Measurements from ENCODE around the gene VAMP5.
A peak's percentile ranks its signal among the peaks of the same experiment; 100 is the strongest.
"Not testable (repeated sequence)": the region's sequence is repeated elsewhere in the genome, so short reads cannot be mapped to it uniquely, and the experiment has no call there.

VAMP5 gene

DNA sequence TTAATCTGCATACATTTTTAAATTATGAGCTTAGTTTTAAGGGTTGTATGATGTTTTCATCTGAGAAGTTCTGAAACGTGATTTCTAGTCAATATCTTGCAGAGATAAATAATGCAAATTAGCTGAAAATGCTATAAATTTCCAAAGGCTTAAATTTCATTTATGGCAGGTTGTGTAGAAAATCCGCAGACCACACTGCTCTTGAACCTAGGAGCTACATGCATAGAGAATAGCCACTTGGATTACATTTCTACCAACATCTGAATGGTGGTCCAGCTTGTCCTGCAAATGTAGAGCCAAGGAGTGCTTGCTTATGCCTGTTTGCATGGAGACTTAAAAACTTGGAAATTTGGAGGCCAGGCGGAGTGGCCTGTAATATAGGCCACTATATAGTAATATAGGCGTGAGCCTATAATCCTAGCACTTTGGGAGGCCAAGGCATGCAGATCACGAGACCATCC lies 38.4 kb upstream of the VAMP5 start:
- no peak overlapping the region for H3K27ac Mint-ChIP-seq
- H3K4me1 Mint-ChIP-seq (ENCODE audit: low read depth), result peaks cover 33% of the 10 kb centered on the region
- H3K27me3 Mint-ChIP-seq, result no peaks in the 10 kb centered on the region
- H3K4me3 Mint-ChIP-seq, result no peak overlapping the region
- peaks cover 54% of the 10 kb centered on the region for H3K36me3 Mint-ChIP-seq (ENCODE audit: low read depth)
- H3K9me3 Mint-ChIP-seq, result no peaks in the 10 kb centered on the region

DNA sequence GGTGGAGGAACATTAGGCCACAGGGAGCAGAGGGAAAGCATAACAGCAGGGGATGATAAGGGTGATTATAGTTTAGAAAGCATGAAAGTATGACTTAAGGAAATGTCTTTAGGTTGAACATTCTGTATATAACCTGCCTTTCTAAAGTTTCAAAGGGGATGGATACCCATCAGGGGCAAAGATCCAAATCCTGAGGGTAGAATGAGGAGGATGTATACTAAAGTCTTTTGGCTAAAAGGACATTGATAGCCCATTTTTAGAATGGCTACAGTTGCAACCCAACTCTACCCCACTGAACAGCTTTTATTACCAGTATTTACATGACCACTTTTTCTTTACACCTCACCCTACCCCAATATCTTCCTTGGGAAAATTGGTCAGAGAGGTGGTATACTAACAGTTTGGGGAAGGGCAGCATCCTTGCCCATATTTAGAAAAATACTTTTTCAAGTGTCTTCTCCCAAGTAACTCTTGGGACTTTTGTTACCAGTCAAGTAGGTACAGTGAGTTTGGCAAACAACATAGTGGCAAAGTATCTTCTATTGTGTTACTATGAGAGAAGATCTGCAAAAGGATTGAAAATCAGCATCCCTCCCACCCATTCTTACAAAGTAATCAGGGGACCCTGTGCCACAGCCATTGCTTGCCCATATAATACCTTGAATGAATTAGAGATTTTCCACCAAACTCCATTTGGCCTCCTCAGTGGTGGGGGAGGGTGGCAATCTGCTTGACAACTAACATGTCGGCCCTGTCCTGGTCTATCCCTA lies 37.0 kb upstream of the VAMP5 start:
- peaks cover 18% of the 10 kb centered on the region for H3K4me1 Mint-ChIP-seq (ENCODE audit: low read depth)
- no peak overlapping the region for H3K4me3 Mint-ChIP-seq
- no peaks in the 10 kb centered on the region for H3K27me3 Mint-ChIP-seq
- peaks cover 47% of the 10 kb centered on the region for H3K36me3 Mint-ChIP-seq (ENCODE audit: low read depth)
- H3K9me3 Mint-ChIP-seq, result no peaks in the 10 kb centered on the region
- H3K27ac Mint-ChIP-seq, result peak overlapping the region; percentile 69

DNA sequence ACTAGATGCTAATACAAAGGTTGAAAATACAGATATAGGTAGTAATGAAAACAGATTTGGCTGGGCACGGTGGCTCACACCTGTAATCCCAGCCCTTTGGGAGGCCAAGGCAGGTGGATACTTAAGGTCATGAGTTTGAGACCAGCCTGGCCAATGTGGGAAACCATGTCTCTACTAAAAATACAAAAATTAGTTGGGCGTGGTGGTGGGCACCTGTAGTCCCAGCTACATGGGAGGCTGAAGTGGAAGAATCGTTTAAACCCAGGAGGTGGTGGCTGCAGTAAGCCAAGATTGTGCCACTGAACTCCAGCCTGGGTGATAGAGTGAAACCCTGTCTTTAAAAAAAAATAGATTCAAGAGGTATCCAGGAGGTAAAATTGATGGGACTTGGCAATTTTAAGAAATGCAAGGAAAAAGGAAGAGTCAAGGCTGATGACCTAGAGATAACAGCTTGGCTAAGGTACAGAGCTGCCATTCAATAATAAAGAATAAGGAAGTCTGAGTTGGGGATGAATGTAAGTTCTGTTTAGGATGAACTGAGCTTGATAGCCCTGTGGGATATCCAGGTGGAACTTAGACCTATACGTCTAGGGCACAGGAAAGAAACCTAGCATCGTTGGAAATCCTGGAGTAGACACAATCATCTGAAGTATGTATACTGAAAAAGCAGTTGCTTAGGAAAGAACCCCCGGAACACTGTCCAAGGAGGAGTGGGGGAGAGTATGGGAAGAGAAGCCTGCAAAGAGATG lies 36.2 kb upstream of the VAMP5 start:
- Mint-ChIP-seq H3K36me3 (ENCODE audit: low read depth) (peaks cover 40% of the 10 kb centered on the region), H3K4me1 (ENCODE audit: low read depth) (peaks cover 11% of the 10 kb centered on the region)

DNA sequence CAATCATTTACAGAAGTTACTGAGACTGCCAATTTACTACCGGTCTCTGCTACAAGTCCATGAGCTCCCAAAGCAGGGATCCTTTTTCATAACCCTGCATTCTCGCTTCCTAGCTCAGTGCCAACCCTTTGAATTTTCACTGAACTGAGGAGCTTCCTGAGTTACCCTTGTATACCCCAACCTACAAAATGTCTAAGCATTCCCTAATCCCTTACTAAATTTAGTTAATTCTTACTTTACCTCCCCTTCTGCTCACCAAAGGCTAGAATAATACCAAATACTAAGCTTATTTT lies 35.7 kb upstream of the VAMP5 start:
- no peaks in the 10 kb centered on the region for H3K9me3 Mint-ChIP-seq

More for the DNA sequence above, 36.2 kb upstream of the VAMP5 start:
- H3K27ac Mint-ChIP-seq, result no peak overlapping the region
- H3K4me3 Mint-ChIP-seq, result no peak overlapping the region
- no peaks in the 10 kb centered on the region for H3K9me3 Mint-ChIP-seq
- H3K27me3 Mint-ChIP-seq, result no peaks in the 10 kb centered on the region

DNA sequence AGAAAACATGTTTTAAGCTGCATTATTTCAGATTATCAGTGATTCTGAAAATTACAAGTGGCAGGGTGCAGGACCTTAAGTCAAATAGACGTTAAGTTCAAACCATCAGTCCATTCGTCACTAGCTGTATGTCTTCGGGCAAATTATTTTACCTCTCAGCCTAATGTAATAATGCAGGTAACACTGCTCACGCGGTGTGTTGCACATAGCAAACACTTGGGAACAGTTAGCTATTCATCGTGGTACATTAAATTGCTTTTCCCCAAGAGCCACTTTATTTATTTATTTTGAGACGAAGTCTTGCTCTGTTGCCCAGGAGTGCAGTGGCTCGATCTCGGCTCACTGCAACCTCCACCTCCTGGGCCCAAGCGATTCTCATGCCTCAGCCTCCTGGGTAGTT lies 35.1 kb upstream of the VAMP5 start:
- Mint-ChIP-seq H3K4me3 (no peak overlapping the region), H3K36me3 (ENCODE audit: low read depth) (peaks cover 33% of the 10 kb centered on the region), H3K27me3 (no peaks in the 10 kb centered on the region), H3K9me3 (no peaks in the 10 kb centered on the region), H3K4me1 (ENCODE audit: low read depth) (peaks cover 4% of the 10 kb centered on the region), H3K27ac (no peak overlapping the region)

More for the DNA sequence above, 35.7 kb upstream of the VAMP5 start:
- no peak overlapping the region for H3K4me3 Mint-ChIP-seq
- H3K4me1 Mint-ChIP-seq (ENCODE audit: low read depth), result peaks cover 7% of the 10 kb centered on the region
- no peak overlapping the region for H3K27ac Mint-ChIP-seq
- peaks cover 34% of the 10 kb centered on the region for H3K36me3 Mint-ChIP-seq (ENCODE audit: low read depth)
- H3K27me3 Mint-ChIP-seq, result no peaks in the 10 kb centered on the region

DNA sequence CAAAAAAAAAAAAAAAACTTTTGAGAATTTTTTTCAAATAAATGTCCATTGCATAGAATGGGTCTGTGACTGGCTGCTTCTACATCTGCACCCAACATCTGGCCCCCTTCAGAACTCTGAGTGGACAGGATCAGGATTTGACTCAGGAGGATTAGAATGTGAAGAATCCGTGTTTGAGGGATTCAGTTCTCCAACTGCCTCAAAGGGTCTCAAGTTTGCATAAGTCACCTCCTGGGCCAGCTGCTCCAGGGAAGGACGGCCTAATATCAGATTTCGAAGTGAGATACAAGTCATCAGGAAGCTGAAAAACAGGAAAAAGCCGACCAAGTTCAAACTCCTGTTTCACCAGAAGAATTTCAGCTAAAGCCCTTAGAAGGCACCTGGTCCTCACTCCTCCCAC lies 34.4 kb upstream of the VAMP5 start:
- no peaks in the 10 kb centered on the region for H3K4me1 Mint-ChIP-seq (ENCODE audit: low read depth)
- H3K27me3 Mint-ChIP-seq, result no peaks in the 10 kb centered on the region
- H3K4me3 Mint-ChIP-seq, result no peak overlapping the region
- no peaks in the 10 kb centered on the region for H3K9me3 Mint-ChIP-seq
- no peak overlapping the region for H3K27ac Mint-ChIP-seq
- H3K36me3 Mint-ChIP-seq (ENCODE audit: low read depth), result peaks cover 32% of the 10 kb centered on the region

DNA sequence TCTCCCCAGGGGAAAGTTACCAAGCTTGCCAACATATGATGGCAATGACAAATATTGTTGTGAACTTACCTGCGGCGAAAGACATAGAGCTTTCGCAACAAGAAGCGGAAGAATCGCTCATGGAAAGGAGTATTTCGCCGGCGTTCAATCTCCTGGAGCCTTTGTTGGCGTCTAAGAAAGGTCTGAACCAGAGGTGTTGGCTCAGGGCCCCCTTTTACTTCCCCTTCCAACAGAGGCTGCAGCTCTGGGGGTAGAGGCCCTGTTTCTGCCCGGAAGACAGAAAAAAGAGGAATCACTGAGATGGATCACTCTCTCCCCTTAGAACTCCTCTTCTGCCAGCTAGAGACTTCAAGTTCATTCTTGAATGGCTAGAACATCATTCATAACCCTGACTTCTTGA lies 33.7 kb upstream of the VAMP5 start:
- Mint-ChIP-seq H3K4me3 (no peak overlapping the region), H3K9me3 (no peaks in the 10 kb centered on the region), H3K36me3 (ENCODE audit: low read depth) (peaks cover 30% of the 10 kb centered on the region), H3K27ac (no peak overlapping the region), H3K4me1 (ENCODE audit: low read depth) (no peaks in the 10 kb centered on the region), H3K27me3 (no peaks in the 10 kb centered on the region)

DNA sequence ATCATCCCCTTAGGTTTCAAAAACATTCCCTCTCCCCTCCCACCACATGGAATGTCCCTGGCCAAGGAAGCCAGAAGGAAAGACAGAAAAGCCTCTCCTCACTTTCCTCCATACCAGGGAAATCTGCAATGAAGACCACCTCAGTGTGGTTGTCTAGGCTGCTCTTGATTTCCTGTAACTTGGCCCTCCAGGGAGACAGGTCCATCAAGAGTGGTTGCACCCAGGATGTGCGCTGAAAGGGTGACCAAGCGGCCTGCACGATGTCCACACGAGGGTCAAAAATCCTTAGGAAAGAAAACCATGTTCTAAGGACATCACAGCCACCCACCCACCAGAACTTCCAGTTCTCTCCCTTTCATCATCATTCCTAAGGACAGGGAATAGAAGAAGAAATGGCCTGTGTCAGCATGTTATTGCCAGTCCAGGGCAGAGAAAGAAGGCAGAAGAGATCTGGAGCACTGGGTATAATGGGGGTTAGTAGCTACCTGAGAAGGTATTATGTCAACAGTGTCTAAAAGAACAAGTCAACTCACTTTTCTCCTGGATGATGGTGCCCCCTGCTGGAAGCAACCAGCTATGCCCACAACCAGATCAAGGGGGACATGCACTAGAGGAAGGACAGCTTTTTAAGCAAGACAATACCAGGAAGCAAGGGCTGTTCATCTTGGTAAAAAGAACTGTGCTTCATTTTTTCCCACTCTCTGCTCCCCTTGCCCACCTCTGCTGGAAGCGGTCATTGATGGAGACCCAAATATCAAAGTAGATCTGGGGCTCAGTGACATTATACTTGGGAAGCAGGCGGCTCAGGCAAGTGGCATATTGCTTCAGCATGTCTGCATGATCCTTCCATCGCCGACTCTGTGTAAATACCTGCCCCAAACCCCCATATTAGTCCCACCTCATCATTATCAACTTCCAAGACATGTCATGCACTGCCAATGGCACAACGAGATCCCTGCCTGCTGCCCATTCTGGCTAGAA lies 32.2 kb upstream of the VAMP5 start:
- Mint-ChIP-seq H3K4me1 (ENCODE audit: low read depth) (no peaks in the 10 kb centered on the region), H3K9me3 (no peaks in the 10 kb centered on the region), H3K36me3 (ENCODE audit: low read depth) (peaks cover 31% of the 10 kb centered on the region), H3K4me3 (no peak overlapping the region), H3K27me3 (no peaks in the 10 kb centered on the region), H3K27ac (no peak overlapping the region)

DNA sequence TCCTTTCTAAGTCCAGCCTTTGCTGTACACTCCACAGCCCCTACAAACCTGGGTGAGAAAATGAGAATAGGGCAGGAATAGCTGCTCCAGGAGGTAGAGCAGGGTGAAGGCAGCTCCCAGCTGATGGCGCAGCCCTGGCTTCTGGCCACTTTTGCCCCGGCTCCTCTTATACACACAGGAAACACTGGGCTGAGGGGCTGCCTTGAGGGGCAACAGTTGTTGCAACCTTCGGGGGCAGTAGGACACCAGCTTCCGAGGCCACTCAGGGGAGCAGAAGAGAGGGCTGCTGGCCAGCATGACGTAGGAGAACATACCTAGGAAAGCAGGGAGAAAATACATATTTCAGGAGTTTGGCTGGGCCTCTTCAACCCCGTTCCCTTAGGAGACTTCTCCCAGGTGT lies 31.0 kb upstream of the VAMP5 start:
- Mint-ChIP-seq H3K4me3 (no peak overlapping the region), H3K27me3 (no peaks in the 10 kb centered on the region), H3K4me1 (ENCODE audit: low read depth) (peaks cover 5% of the 10 kb centered on the region), H3K36me3 (ENCODE audit: low read depth) (peaks cover 37% of the 10 kb centered on the region), H3K9me3 (no peaks in the 10 kb centered on the region), H3K27ac (no peak overlapping the region)

DNA sequence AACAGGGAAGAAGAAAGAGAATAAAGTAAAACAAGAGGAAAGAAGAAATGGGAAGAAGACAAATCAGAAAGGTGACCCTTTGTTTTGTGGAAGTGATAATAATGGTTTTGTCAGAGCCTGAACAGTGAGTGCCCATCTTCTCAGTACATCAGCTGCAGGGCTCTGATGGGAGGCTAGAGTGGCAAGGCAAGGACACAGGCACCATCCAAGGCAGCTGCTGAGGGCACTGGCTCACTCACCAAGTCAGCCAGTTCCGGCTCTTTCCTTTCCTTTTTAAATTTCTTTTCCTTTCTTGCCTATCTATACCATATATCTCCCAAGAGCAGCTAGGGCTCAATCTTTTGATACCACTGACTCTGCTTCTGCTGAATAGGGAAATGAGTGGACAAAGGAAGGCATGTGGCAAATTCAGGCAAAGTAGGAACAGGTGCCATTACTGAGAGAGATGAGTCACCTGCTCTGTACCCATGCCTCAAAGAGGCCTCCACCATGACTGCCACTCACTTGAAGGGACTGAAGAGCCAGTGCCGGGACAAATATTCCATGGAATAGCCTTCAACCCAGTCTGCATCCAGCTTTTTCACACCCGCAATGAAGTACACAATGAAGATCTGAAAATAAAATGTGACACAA lies 29.1 kb upstream of the VAMP5 start:
- no peak overlapping the region for H3K27ac Mint-ChIP-seq

DNA sequence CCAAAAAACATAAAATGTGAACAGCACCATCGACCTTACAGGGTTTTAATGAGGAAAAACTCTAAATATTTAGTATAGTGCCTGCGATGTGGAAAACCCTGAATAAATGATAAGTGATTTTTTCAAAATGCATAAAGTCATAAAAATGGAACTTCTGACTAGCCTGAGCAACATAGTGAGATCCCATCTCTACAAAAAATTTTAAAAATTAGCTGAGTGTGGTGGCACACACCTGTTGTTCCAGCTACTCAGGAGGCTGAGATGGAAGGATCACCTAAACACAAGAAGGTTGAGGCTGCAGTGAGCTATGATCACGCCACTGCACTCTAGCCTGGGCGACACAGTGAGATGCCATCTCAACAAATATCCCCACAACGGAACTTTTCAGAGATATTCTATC lies 27.1 kb upstream of the VAMP5 start:
- Mint-ChIP-seq H3K9me3 (no peaks in the 10 kb centered on the region), H3K27me3 (no peaks in the 10 kb centered on the region), H3K36me3 (ENCODE audit: low read depth) (peaks cover 28% of the 10 kb centered on the region), H3K4me3 (no peak overlapping the region), H3K27ac (no peak overlapping the region), H3K4me1 (ENCODE audit: low read depth) (peaks cover 36% of the 10 kb centered on the region)

More for the DNA sequence above, 29.1 kb upstream of the VAMP5 start:
- Mint-ChIP-seq H3K36me3 (ENCODE audit: low read depth) (peaks cover 40% of the 10 kb centered on the region), H3K9me3 (no peaks in the 10 kb centered on the region), H3K4me1 (ENCODE audit: low read depth) (peaks cover 22% of the 10 kb centered on the region), H3K4me3 (no peak overlapping the region), H3K27me3 (no peaks in the 10 kb centered on the region)

DNA sequence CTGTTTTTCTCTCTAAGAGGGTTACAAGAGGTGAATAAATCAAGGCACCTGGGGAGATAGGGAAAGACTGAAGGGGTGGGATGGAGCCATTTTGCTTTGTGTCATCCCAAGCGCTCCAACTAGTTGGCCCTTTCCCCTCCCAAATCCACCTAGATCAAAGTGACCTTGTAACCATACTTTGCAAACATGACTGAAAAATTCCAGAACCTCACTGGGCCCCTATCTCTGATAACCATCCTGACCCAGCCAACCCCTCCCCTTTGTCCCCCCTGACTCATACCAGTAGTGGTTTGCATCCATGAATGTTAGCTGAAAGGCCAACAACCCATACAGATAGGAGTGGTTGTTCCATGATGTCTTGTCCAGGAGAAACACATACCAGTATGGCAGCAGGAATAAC lies 26.1 kb upstream of the VAMP5 start:
- Mint-ChIP-seq H3K36me3 (ENCODE audit: low read depth) (peaks cover 28% of the 10 kb centered on the region), H3K4me1 (ENCODE audit: low read depth) (peaks cover 40% of the 10 kb centered on the region), H3K27ac (no peak overlapping the region)

DNA sequence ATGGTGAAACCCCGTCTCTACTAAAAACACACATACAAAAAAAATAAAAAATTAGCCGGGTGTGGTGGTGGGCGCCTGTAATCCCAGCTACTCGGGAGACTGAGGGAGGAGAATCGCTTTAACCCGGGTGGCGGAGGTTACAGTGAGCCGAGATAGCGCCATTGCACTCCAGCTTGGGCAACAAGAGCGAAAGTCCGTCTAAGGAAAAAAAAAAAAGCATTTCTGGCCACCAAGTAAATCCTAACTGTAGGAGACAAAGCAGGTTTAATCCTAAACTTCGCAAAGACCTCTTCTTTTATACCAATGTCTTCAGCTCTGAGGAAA lies 23.9 kb upstream of the VAMP5 start:
- Mint-ChIP-seq H3K4me3 (peak overlapping the region; percentile 98), H3K36me3 (ENCODE audit: low read depth) (peaks cover 16% of the 10 kb centered on the region), H3K4me1 (ENCODE audit: low read depth) (peaks cover 46% of the 10 kb centered on the region), H3K27ac (peak overlapping the region; percentile 99)
- not testable (repeated sequence) for H3K9me3 Mint-ChIP-seq, H3K27me3 Mint-ChIP-seq

More for the DNA sequence above, 26.1 kb upstream of the VAMP5 start:
- Mint-ChIP-seq H3K9me3 (no peaks in the 10 kb centered on the region), H3K27me3 (no peaks in the 10 kb centered on the region), H3K4me3 (no peak overlapping the region)

DNA sequence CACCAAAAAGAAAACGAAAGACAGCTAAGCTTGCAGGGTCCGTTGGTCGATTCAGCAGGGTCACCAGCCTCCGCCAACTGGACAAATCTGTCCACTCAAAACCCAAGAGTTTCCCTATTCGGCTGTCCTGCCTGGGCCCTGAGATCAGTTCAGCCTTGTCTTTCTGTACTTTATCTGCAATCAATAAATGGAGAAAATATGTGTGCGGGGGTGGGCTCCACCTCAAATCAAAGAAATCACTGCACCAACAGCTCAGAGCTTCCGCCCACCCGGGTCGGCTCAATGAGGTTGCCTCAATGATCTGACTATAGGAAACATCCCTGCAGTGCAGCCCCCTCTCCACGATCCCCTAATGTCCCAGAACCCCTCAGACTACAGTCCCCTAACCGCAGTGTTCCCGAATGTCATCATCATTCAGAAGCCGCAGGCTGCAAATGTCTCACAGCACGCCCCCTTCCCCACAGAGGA lies 23.4 kb upstream of the VAMP5 start:
- Mint-ChIP-seq H3K4me3 (peak overlapping the region; percentile 98), H3K4me1 (ENCODE audit: low read depth) (peaks cover 46% of the 10 kb centered on the region), H3K27me3 (no peaks in the 10 kb centered on the region), H3K36me3 (ENCODE audit: low read depth) (peaks cover 11% of the 10 kb centered on the region), H3K27ac (peak overlapping the region; percentile 99), H3K9me3 (no peaks in the 10 kb centered on the region)
